Suppressor macrophage treated with lipopolysaccharide for 1 hour (primary cell): ENCODE data around the gene TBC1D1.
"Not testable (repeated sequence)": the region's sequence is repeated elsewhere in the genome, so short reads cannot be mapped to it uniquely, and the experiment has no call there.

ENCODE experiments used
- DNase-seq, 3 donors: peaks; one replicate each; pipeline ENCODE4 v3.0.0-alpha.2; 2020 to 2022

TBC1D1 gene

DNA sequence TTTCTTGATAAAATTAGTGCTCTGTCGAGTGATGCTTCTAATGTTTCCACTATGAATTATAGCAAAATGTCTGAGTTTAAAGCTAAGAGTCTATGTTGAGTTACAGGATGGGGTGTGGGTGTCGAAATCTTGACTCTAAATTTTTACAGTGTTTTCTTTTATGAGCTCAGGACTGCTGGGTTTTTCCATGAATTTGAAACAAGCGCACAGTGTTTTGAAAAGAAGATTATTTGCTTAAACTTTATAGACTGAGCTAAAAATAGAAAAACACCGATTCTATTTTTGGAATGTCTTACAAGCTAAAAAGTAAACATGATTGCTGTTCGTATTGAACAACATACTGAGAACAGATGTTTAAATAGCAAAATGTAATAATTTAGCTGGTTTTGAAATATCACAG is 76.9 kb downstream of the TBC1D1 start:
- peak; percentile 39 to 57 (median 50) for DNase-seq

DNA sequence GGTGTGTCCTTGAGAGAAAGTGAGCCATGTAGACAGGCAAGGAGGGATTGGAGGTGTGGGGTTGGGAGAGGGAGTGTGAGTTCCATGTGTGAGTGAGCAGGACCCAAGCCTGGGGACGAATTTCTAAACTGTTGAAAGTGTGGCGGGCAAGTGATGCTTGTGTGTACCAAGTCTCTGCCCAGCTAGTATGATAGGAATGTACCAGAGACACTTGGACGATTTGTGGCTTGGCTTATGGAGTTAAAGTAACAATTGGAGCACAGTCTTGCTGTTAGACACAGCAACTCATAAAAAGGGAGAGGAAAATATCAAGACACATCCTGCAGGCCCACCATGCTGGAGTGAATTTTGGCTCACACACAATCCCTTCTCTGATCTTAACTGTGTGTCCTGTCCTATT is 77.9 kb downstream of the TBC1D1 start:
- no peak for DNase-seq

DNA sequence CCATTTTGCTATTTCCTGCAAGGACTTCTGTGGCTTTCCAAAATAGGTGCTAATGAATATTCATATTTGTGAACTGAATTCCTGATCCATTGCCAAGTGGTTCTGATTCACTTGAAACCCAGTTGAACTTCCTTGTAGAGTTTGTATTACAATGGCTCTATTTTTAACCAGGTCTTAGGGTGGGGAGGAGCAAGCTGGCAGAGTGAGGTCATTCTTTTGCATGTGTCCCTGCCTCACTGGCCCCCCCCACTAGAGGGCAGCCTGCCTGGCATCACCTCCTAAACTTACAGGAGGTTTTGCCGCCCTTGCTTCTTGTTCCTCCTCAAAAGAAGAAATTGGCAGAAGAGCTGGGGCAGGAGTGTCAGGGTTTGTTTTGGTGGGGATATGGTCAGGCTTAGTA is 79.8 kb downstream of the TBC1D1 start:
- DNase-seq: peak; percentile 82 to 90 (median 90)

DNA sequence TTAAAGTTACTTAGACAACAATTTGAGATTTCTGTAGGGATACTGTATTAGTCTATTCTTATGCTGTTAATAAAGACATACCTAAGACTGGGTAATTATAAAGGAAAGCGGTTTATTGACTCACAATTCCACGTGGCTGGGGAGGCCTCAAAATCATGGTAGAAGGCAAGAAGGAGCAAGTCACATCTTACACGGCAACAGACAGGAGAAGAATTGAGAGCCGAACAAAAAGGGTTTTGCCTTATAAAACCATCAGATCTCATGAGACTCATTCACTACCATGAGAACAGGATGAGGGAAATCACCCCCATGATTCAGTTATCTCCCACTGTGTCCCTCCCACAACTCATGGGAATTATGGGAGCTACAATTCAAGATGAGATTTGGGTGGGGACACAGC is 80.3 kb downstream of the TBC1D1 start:
- peak in 1 of 3 donors; percentile 26 for DNase-seq

DNA sequence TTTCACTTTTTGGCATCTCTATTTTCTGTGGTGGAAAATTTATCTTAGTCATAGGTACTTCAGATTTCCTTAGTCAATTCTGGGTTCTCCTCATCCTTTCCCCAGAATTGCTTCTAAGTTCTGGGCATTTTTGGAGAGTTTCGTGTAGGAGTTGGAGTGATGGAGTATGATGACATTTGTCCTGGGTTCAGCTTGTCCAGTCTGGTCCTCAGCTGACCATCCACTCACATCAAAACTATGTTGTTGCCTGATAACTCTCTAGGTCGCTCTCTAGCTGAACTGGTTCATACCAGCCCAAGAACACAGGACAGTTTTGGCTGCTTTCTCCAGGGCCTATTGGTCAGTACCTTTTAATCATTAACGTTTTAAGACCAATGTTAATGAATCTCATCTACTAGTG is 82.6 kb downstream of the TBC1D1 start:
- peak; percentile 60 to 76 (median 62) for DNase-seq

DNA sequence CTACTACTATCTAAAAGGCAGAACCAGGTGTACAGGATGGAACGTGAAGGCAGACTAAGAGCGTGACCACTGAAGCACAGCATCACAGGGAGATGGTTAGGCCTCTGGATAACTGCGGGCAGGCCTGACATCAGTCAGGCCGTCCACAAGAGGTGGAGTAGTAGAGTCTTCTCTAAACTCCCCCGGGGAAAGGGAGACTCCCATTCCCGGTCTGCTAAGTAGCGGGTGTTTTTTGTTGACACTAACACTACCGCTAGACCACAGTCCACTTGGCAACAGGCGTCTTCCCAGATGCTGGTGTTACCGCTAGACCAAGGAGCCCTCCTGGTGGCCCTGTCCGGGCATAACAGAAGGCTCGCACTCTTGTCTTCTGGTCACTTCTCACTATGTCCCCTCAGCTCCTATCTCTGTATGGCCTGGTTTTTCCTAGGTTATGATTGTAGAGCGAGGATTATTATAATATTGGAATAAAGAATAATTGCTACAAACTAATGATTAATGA is 84.5 kb downstream of the TBC1D1 start:
- not testable (repeated sequence) for DNase-seq

DNA sequence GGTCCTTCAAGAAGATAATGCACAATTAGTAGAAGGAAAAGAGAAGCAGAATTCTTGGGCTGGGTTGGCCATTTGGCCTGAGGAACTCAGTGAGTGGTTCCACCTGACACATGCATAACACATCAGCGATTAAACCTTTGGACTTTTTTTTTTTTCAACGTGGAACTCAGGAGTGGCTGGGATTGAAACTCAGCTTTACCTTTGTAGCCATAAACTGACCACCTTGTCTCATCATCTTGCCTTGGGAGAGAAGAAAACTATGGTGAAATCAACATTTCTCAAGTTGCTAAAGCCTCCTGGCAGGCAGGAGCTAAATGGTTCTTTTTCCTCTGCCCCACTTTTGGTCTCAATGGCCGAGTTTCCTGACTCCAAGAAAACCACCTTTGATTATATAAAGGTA is 85.6 kb downstream of the TBC1D1 start:
- peak in 1 of 3 donors; percentile 12 for DNase-seq

DNA sequence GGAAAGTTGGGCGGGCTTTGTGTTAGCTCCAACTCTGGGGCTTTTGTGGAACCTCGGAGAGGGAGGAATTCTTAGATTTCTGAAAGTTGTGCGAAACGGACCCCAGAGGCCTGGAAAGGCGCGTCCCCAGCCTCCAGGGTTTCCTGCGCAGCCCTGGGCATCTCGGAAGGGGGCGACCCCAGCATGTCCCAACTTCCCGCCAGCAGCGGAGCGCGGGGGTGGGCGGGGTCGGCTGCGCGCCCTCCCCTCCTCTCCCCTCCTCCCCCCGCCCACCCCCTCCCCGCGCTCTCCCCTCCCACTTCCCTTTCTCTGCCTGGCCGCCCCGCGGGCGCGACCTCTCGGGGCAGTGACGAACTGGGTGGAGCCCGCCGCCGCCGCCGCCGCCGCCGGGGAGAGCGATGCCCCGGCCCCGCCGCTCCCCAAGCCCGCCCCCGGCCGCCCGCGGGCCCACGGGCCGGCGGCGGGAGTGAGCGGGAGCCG is 86.1 kb downstream of the TBC1D1 start:
- DNase-seq: peak; percentile 90 to 96 (median 94)

DNA sequence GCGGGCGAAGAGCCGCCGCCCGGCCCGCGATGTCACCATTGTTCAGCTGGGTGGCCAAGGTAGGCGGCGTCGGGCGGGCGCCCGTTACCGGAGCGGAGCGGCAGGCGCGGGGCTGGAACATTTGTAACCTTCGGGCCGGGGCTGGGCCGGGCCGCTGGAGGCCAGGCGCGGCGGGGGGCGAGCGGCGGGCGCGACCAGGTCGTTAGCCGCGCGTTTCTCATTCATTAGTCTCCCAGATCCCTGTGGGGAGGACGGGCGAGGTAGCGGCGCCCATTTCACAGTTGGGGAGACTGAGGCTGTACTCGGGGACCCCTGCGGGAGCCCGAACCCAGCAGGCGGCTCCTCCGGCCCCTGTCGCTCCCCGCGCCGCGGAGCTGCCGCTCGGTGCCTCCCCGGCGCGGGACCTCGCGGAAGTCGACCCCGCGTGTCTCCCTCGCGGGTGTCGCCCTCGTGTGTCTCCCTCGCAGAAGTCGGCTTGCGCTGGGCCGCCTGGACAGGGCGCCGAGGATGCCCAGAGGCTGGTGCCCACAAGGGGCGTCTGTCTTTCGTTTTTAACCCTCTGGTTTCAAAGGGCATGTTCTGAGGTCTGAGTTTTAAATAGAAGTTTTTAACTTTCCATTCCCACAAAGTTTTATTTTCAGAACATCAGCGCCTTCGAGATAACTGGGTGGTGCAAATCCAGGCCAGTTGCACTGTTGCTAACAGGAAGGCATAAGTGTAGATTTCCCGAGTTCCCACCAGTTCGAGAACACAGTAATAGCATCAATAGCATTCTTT is 86.8 kb downstream of the TBC1D1 start:
- DNase-seq: peak; percentile 88 to 94 (median 90)

DNA sequence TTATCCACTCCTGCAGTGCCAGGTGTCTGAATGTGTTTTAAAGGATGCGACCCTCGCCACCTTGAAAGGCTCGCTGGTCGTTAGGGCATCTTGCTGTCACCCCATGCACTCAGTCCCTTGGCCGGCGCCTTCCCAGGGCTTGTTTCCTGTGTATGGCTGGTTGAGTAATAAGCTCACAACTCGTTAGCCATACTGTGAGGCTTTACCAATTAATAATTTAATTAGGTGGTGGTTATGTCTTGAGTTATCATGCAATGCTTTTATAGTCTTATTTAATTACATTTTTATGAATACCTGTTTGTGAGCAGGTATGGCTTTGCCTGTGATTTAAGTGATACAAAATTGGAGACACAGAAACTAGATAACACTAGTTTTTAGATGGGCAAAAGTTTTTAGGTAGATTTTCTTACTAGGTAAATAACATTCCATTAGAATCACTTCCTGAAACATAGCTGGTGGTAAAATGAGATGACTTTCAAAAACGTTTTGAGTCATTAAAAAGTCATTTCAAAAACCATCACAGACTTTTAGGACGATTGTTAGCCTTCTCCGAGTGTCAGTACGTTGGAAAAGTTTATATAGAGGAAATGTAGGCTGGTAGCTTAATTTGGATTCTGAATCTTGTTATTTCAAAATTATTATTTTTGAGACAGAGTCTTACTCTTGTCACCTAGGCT is 87.5 kb downstream of the TBC1D1 start:
- peak; percentile 50 to 54 (median 53) for DNase-seq

DNA sequence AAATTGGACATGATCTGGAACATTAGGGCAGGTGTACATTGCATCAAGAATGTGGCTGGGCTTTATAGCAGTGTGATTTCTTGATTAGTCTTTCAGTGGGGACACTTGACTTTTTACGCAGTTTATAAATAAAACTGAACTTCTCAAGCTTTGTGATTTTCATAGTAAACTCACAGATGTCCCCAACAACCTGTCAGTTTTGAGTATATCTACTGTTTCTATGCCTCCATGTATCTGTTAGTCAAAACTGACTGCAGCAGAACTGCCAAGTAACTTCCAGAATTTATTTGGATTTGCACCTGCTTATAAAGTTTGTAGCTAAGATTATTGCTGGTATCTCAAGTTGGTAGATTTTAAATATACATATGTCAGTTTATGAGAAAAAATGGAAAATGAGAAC is 89.4 kb downstream of the TBC1D1 start:
- DNase-seq: no peak

DNA sequence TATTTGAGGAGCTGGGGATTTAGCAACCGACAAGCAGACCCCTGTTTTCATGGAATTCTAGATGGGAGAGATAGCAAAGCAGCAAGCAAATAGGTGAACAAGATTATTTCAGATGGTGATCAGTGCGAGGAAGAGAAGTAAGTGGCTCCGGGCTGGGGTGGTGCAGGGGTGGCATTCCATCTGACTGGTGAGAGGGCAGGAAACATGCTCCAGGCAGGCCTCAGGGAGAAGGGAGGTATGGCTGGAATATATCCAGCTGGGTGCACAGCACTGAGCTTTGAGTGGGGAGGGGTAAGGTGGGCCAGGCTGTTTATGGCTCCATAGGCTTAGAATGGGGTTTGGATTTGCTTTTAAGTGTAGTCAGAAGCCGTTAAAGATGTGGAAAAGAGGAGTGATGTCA is 90.5 kb downstream of the TBC1D1 start:
- no peak for DNase-seq

DNA sequence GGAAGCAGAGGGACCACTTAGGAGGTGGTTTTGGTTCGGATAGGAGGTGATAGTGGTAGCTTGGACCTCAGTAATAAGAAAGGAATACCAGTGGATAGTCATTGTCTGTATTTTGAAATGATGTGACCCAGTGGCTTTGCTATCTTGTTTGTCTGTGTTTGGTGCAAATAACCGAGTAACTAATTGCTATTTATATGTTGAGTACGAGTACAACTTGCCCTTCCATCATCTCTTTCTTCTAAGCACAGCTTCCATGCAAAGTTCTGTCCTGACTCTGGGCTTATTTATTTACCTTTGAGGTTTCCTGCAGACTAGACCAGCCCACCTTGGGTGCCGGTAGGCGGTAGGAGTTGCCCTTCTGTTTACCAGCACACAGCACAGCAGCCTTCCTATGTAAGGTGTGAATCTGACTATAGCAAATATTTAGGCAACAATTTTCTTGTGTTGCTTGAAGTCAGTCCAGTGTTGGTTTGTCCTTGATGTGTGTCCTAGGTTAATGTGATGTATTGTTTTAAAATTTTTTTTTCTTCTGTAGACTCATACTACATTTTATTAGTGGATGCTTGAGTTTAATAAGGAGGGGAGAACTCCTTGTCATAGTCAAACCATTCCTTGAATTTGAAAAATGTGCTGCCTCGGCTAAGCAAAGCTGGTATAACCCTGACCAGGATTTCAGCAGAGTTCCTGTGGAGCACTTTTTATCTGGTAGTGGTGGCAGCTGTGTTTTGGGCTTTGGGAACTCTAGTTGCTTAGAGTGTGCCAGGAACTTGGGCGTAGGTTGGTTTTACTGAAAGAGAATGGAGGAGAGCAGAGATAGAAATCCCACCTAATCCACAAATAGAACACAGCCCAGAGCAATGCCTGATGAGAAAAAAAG is 91.2 kb downstream of the TBC1D1 start:
- no peak for DNase-seq

DNA sequence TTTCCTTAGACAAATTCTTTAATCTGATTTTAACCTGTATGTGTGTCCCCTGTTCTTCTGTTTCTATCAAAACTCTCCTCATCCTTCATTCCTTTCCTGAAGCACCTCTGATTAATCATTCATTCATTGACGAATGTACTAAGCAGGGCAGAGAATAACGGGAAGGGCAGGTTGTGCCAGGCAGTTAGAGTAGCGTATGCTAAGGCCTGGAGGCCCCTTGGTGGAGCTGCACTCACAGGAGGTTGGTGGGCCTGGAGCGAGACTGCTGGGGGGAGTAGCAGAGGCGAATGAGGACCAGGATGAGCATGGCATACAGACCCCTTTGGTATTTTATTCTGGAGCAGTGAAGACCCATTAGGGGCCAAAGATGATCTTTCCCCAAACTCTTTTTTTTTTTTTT is 91.9 kb downstream of the TBC1D1 start:
- DNase-seq: no peak

DNA sequence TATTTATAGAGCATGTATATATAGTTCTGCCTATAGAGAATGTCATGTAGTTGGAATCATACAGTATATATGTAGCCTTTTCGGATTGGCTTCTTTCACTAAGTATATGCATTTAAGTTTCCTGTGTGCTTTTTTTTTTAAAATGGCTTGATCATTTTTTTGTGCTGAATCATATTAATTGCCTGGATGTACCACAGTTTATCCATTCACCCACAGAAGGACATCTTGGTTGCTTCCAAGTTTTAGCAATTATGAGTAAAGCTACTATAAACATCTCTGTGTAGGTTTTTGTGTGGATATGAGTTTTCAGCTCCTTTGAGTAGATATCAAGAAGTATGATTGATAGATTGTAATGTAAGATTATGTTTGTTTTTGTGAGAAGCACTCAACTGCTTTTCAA is 93.1 kb downstream of the TBC1D1 start:
- no peak for DNase-seq

DNA sequence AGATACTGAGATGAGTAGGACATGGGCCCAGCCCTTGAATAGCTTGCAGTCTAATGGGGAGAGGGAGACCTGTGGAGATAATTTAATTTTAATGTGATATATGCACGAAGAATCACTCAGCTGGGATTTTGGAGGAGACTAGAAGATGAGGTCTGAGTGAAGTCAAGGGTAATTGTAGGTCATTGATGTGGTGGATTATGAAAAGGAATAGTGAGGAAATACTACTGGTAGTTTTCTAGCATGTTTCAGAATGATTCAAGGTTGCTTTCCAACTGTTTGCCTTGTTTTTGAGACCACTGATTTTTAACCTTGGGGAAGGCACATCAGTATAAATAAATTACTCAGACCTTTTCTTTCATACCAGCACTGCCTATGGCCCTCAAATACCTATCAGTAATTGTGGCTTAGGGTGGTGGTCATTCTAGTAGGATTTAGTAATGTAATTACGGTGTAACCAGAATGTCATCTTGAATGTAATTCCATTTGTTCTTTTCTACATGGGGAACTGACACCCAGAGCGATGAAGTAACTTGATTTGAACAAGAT is 94.9 kb downstream of the TBC1D1 start:
- no peak for DNase-seq

DNA sequence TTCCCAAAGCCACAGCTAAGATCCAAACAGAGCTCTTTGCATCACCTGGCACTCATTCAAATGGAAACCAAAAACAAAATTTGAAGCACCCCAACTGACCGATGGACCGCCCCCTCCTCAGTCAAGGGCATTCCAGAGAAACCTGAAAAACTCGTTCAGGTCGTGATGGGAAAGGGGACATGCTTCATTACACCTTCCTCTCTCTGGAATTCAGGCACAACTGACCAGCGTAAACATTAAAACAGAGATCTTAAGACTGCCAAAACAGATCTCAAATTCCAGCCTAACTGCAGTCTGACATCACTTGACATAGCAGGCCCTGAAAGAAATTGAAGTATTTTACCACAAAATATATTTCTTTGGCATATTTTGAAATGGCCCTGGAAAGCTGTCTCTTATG is 97.8 kb downstream of the TBC1D1 start:
- DNase-seq: no peak

DNA sequence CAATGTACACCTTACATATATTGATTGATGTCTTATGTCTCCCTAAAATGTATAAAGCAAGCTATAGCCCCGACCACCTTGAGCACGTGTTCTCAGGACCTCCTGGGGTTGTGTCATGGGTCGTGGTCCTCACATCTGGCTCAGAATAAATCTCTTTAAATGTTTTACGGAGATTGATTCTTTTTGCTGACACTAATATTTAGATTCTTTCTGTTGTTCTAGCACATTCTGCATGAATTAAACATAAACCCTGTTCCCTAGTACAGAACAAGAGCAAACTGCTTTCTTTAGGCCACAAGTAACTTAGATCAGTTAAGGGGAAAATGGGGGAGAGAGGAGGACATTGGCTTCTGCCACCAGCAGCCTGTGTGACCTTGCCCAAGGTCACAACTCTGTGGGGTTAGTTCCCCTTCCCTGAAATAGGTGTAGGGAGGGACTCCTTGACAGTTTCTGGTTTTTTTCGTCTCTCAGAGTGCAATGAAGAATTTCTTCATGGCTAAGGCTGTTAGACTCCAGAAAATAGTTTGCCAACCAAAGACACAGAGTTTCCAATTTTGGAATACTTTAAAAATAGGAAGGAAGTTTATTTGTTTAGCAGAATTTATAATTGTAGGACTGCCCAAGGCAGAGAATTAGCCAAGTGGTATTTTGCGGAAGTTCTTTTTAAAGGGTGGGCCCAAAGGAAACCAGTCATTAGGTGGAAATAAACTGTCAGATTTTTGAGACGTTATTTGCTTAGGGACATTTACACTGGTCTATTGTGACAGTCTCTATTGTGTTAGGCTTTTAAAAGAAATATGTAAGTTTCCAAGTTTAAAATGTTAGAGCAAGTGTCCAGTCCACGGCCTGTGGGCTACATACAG is 98.7 kb downstream of the TBC1D1 start:
- DNase-seq: peak; percentile 65 to 84 (median 78)

DNA sequence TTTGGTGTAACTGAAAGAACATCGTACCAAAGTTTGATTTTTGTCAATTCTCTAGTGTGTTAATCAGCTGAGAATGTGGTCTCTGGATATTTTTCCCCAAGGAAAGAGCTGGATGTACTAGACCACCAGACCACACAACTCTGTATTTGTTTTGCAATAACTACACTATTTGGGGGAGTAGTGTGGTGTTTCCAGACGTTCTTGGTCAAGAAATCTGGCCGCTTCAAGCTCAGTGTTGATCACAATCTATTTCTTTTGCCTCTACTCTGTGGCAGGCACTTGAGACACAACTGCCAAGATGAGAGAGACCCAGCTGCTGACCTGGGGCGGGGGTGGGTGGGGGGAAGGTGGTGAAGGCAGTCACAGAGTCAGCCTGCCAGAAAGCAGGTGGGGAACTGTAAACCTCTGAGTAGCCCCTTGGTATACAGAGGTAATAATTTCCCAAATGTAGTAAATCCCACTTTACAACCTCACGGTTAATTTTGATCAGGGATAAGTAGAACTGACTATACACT is 99.9 kb downstream of the TBC1D1 start:
- no peak for DNase-seq

DNA sequence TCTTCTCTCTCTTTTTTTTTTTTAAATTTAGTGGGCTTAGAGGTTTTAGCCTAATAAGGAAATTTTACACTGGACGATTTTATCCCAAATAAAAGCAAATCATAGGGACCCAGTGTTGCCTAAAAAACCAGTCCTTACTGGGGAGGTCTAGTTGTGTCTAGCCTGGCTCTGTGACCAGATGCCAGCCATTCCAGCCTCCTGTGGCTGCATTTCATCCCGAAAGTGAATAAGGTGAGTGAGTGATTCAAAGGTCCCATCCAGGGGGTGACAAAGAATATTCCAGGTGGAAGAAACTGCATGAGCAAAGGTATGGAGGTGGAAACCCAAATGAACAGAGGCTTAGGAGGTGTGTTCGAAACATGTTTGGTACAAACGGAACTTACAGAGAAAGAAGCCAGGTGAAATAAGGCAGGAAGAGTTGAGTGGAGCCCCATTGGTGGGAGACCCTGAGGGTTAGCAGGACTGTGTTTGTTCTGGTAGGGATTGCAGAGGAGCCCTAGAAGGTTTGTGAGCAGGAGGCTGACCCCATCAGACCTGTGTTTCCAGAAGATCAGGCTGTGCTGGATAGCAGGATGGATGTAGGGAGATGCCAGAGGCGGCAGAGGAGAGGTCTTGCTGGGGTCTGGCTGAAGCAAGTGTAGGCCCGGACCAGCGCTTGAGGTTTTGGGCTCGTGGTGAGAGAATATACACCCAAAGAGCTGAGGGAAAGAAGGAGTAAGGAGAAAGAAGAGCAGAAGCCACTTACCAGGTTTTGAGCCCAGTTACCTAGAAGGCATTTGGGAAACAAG is 100.9 kb downstream of the TBC1D1 start:
- no peak for DNase-seq

DNA sequence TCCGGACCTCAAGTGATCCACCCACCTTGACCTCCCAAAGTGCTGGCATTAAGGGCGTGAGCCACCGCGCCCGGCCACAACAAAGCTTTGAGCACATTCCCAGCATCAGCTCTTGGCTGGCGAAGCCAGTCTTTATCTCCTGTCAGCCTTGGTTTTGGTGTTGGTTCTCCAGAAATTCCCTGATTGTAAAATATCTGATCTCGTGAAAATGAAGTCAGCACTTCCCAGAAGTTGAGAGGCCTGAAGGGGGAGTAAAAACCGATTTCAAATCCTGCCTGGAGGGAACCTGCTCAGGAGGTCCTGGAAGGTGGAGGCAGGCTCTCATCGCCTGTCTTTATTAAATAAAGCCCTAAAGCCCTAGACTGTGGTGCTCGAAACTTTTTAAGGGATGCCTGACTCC is 102.9 kb downstream of the TBC1D1 start:
- DNase-seq: peak; percentile 47 to 68 (median 51)
